OCI-LY7 (cell line): ENCODE measurements around the gene PCSK7. TPM values are rescaled to one million over a fixed set of nuclear protein-coding genes. Genes with fewer than 3 reads are reported as not detected.
"Not testable (repeated sequence)": the region's sequence is repeated elsewhere in the genome, so short reads cannot be mapped to it uniquely, and the experiment has no call there.

Experiments used
- BruUV-seq: library from RNA; stranded (reverse); fragments of 400-500 nt; replicated peaks from 2 replicates; lab custom pipeline; 2021; lab: Mats Ljungman, UMichigan
- CTCF ChIA-PET: fragments of 300-600 bp; sonication (Branson Sonifier 250); formaldehyde crosslinking; loops from one replicate; lab custom pipeline; 2022; ENCODE audit warnings: antibody characterized with exemption; ENCODE audit not compliant: unreplicated experiment; lab: Charles Lee
- POLR2A ChIA-PET: fragments of 300-600 bp; sonication (Branson Sonifier 250); formaldehyde crosslinking; loops from one replicate; lab custom pipeline; 2022; ENCODE audit warnings: antibody characterized with exemption; lab: Charles Lee
- DNase-seq: peaks from one replicate; pipeline ENCODE4 v3.0.0-alpha.2; 2015; ENCODE audit warnings: low spot score
- H2AFZ ChIP-seq: fragments of 200-600 bp; sonication (generic), shearing (Covaris generic); 2 replicates; pipeline ENCODE4 v1.6.1; 2014; ENCODE audit warnings: mild to moderate bottlenecking, antibody characterized with exemption, low read length, moderate library complexity
- H3K27ac ChIP-seq: fragments of 200-600 bp; sonication (generic); 2 replicates; pipeline ENCODE4 v1.5.1; 2014; ENCODE audit warnings: mixed run types, low read depth, mild to moderate bottlenecking, moderate library complexity, low read length, inconsistent platforms; ENCODE audit not compliant: poor library complexity, severe bottlenecking
- H3K36me3 ChIP-seq: fragments of 200-600 bp; sonication (generic); 2 replicates; pipeline ENCODE4 v1.6.1; 2014; ENCODE audit warnings: mild to moderate bottlenecking, antibody characterized with exemption, low read length, moderate library complexity, mixed read lengths; ENCODE audit not compliant: insufficient read depth
- H3K4me1 ChIP-seq: fragments of 200-600 bp; sonication (generic); 2 replicates; pipeline ENCODE4 v1.5.1; 2014; ENCODE audit warnings: mild to moderate bottlenecking, low read length; ENCODE audit not compliant: insufficient read depth, poor library complexity, severe bottlenecking
- H3K4me2 ChIP-seq: fragments of 200-600 bp; sonication (generic); 2 replicates; pipeline ENCODE4 v1.6.1; 2014; ENCODE audit warnings: mild to moderate bottlenecking, low read length
- H3K4me3 ChIP-seq: fragments of 200-600 bp; sonication (generic); 2 replicates; pipeline ENCODE4 v1.5.1; 2014; ENCODE audit warnings: mild to moderate bottlenecking, low read depth, low read length; ENCODE audit not compliant: poor library complexity, severe bottlenecking
- H3K79me2 ChIP-seq: fragments of 200-600 bp; sonication (generic); 2 replicates; pipeline ENCODE4 v1.6.1; 2016; ENCODE audit warnings: low read depth, mild to moderate bottlenecking, low read length, moderate library complexity, mixed read lengths; ENCODE audit not compliant: insufficient read depth
- H3K9me2 ChIP-seq: fragments of 200-600 bp; sonication (generic); 2 replicates; pipeline ENCODE4 v1.6.1; 2016; ENCODE audit warnings: mild to moderate bottlenecking, low read length, mixed read lengths; ENCODE audit not compliant: insufficient read depth
- H3K9me3 ChIP-seq: fragments of 200-600 bp; sonication (generic); 2 replicates; pipeline ENCODE4 v1.6.1; 2014; ENCODE audit warnings: mild to moderate bottlenecking, mixed run types, low read length, mixed read lengths
- H4K20me1 ChIP-seq: fragments of 200-600 bp; sonication (generic); 2 replicates; pipeline ENCODE4 v1.6.1; 2014; ENCODE audit warnings: mild to moderate bottlenecking, antibody characterized with exemption, low read length, moderate library complexity, mixed read lengths; ENCODE audit not compliant: insufficient read depth
- CTCF ChIP-seq: fragments of 200-600 bp; sonication (generic); conservative IDR thresholded peaks from 2 replicates; pipeline ENCODE4 v1.5.1; 2014; ENCODE audit warnings: mild to moderate bottlenecking, antibody characterized with exemption, low read length, moderate library complexity, mixed read lengths
- intact Hi-C: fragments of 100-400 bp; cut with micrococcal nuclease; formaldehyde crosslinking; loops from one replicate; pipeline ENCODE4 v1.10.0; 2022; ENCODE audit not compliant: unreplicated experiment
- total RNA-seq, 2 experiments: library from RNA; depleted of rRNA in 1 of 2; stranded (reverse); fragments of >200 nt in 1 of 2; shearing (Covaris generic) in 1 of 2; gene quantifications; 2 replicates each; pipeline ENCODE4 v1.2.3, GENCODE V29; 2014 to 2022

PCSK7 gene
- total RNA-seq, 2 experiments from 2014 or later, result 44.1 to 91.2 TPM

- POLR2A ChIA-PET, BruUV-seq, H4K20me1 ChIP-seq, H2AFZ ChIP-seq, DNase-seq, H3K79me2 ChIP-seq, H3K4me1 ChIP-seq, H3K9me3 ChIP-seq, H3K9me2 ChIP-seq, intact Hi-C loops, H3K4me3 ChIP-seq, CTCF ChIA-PET, H3K4me2 ChIP-seq, H3K27ac ChIP-seq: not testable (repeated sequence)
- peaks cover 31% of the 10 kb centered on the region for H3K36me3 ChIP-seq
Observed at GRCh38 chr11:117206859-117207258, 25.0 kb downstream of the PCSK7 start.

DNA sequence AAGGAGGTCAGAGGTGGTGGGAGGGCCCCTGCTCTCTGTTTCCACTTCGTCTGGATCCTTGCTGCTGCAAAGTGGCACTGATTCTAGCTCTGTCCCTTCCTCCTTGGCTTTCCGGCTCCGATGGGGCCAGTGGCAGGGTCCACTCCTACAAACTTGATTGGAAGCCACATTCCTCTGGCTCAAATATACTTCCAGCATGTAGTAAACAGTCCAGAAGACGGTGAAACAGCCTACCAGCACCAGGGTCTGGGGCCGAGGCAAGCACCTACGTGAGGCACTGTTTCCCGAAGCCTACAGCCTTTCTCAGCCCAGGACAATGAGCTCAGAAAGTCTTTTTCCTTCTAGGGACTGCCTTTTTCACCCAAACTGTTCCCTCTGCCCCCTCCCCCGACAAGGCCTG is 25.8 kb downstream of the PCSK7 start:
- not testable (repeated sequence) for H4K20me1 ChIP-seq

GRCh38 chr11:117205211-117205818 is 26.6 kb downstream of the PCSK7 start:
- TF ChIP-seq CTCF, result no peak
- no peak overlapping the region for H3K4me3 ChIP-seq
- BruUV-seq, result TSS peak; percentile 58
- no peaks in the 10 kb centered on the region for H3K9me3 ChIP-seq
- ChIA-PET CTCF (no interaction called here), POLR2A (interaction anchor here (0.5 kb wide), 1 partner anchor 126 kb away, joined by 3 read pairs; no protein-coding TSS in a partner anchor)
- H3K79me2 ChIP-seq, result no peaks in the 10 kb centered on the region
- H3K4me1 ChIP-seq, result no peaks in the 10 kb centered on the region
- no peak overlapping the region for H3K27ac ChIP-seq
- no peaks in the 10 kb centered on the region for H4K20me1 ChIP-seq
- H3K36me3 ChIP-seq, result peaks cover 23% of the 10 kb centered on the region
- intact Hi-C loops, result no loop called here
- H2AFZ ChIP-seq, result no peak overlapping the region
- no peak overlapping the region for H3K4me2 ChIP-seq
- DNase-seq, result no peak
- no peaks in the 10 kb centered on the region for H3K9me2 ChIP-seq

More for the DNA sequence above, 25.8 kb downstream of the PCSK7 start:
- intact Hi-C loops, CTCF ChIA-PET, H2AFZ ChIP-seq, H3K9me3 ChIP-seq, H3K79me2 ChIP-seq, H3K4me3 ChIP-seq, BruUV-seq, H3K27ac ChIP-seq, H3K4me1 ChIP-seq, DNase-seq, H3K9me2 ChIP-seq, H3K4me2 ChIP-seq: not testable (repeated sequence)
- POLR2A ChIA-PET, result interaction anchor here (0.5 kb wide), 1 partner anchor 125 kb away, joined by 3 read pairs; no protein-coding TSS in a partner anchor
- H3K36me3 ChIP-seq, result peaks cover 28% of the 10 kb centered on the region
